Suprapubic skin (tissue), 4 donors: ENCODE results near the gene EYA2. TPM values are rescaled to one million over a fixed set of nuclear protein-coding genes. Genes with fewer than 3 reads are reported as not detected.

Source experiments
- DNase-seq, 2 donors: peaks; one replicate each; pipeline ENCODE4 v3.0.0-alpha.2; 2019; ENCODE audit warnings: low spot score in 2 of 2
- H3K27ac ChIP-seq: fragments of 200-600 bp; sonication (generic); one replicate; pipeline ENCODE4 v1.5.1; 2019
- H3K27me3 ChIP-seq: fragments of 200-600 bp; sonication (generic); one replicate; pipeline ENCODE4 v1.5.1; 2019
- H3K36me3 ChIP-seq: fragments of 200-600 bp; sonication (generic); one replicate; pipeline ENCODE4 v1.5.1; 2019
- H3K4me1 ChIP-seq: fragments of 200-600 bp; sonication (generic); one replicate; pipeline ENCODE4 v1.5.1; 2019
- H3K4me3 ChIP-seq: fragments of 200-600 bp; sonication (generic); one replicate; pipeline ENCODE4 v1.5.1; 2019; ENCODE audit warnings: mild to moderate bottlenecking
- H3K9me3 ChIP-seq: fragments of 200-600 bp; sonication (generic); one replicate; pipeline ENCODE4 v1.5.1; 2019
- CTCF ChIP-seq, 2 donors: fragments of 200-600 bp in 1 of 2; fragments of 450-650 bp in 1 of 2; sonication (generic) in 1 of 2; IDR thresholded peaks; one replicate each; pipeline ENCODE4 v1.5.1; 2016 to 2019; ENCODE audit warnings: antibody characterized with exemption in 2 of 2, mild to moderate bottlenecking in 1 of 2, moderate library complexity in 1 of 2
- EP300 ChIP-seq: sonication (generic); formaldehyde crosslinking; IDR thresholded peaks from one replicate; pipeline ENCODE4 v1.6.1; 2017; ENCODE audit warnings: antibody characterized with exemption
- POLR2A ChIP-seq, 2 donors: fragments of 450-650 bp; IDR thresholded peaks; one replicate each; pipeline ENCODE4 v1.6.1; 2017; ENCODE audit warnings: antibody characterized with exemption in 2 of 2, mild to moderate bottlenecking in 2 of 2, moderate library complexity in 2 of 2
- POLR2AphosphoS5 ChIP-seq, 3 donors: sonication (generic); formaldehyde crosslinking; IDR thresholded peaks; one replicate each; pipeline ENCODE4 v1.6.1; 2017; ENCODE audit warnings: antibody characterized with exemption in 3 of 3
- WGBS: methylation state at CpG from one replicate; pipeline ENCODE4 v1.1.5; 2018; 5-methylcytosine and 5-hydroxymethylcytosine counted together
- total RNA-seq, 4 donors: library from RNA; depleted of rRNA; stranded (reverse); fragments of >200 nt; gene quantifications; one replicate each; pipeline ENCODE4 v1.1.0, GENCODE V29; 2016

EYA2 gene
- total RNA-seq, 4 donors from 2014 or later, result 2.3 to 4.0 (median 3.3) TPM

DNA sequence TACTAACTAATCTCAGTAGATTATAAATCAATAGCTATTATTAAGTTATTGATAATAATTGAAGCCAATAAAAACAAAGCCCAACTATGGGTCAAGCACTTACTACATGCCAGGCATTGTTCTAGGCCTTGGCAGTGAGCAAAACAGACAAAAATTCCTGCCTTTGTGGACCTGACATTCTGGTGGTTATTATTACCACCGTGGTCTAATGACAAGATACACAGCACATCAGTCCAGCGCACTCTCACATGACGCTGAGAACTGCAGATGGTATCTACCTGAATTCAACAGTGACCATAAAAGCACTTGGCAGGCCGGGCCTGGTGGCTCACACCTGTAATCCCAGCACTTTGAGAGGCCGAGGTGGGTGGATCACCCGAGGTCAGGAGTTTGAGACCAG is 340.5 kb downstream of the EYA2 start:
- WGBS, result 97% methylated on average over 6 of the region's 6 CpGs
- H3K36me3 ChIP-seq, result peaks cover 89% of the 10 kb centered on the region
- H3K4me3 ChIP-seq, result no peak overlapping the region
- no peak for DNase-seq
- no peak overlapping the region for H3K27ac ChIP-seq
- no peaks in the 10 kb centered on the region for H3K9me3 ChIP-seq
- no peak for TF ChIP-seq POLR2A (IDR thresholded peaks at IDR 0.05)
- no peaks in the 10 kb centered on the region for H3K4me1 ChIP-seq
- no peaks in the 10 kb centered on the region for H3K27me3 ChIP-seq

- H3K27ac ChIP-seq, result no peak overlapping the region
- H3K36me3 ChIP-seq, result peaks cover 87% of the 10 kb centered on the region
- no peaks in the 10 kb centered on the region for H3K27me3 ChIP-seq
- no peak overlapping the region for H3K4me3 ChIP-seq
- H3K9me3 ChIP-seq, result no peaks in the 10 kb centered on the region
- TF ChIP-seq CTCF (IDR thresholded peaks at IDR 0.05), result no peak
- no peak for TF ChIP-seq EP300
- TF ChIP-seq POLR2A (IDR thresholded peaks at IDR 0.05), result no peak
- TF ChIP-seq POLR2AphosphoS5 (IDR thresholded peaks at IDR 0.05), result no peak
- H3K4me1 ChIP-seq, result no peaks in the 10 kb centered on the region
- no peak for DNase-seq
- 84% methylated on average over 14 of the region's 14 CpGs for WGBS
Measured at GRCh38 chr20:47235853-47236638, 341.4 kb downstream of the EYA2 start.

DNA sequence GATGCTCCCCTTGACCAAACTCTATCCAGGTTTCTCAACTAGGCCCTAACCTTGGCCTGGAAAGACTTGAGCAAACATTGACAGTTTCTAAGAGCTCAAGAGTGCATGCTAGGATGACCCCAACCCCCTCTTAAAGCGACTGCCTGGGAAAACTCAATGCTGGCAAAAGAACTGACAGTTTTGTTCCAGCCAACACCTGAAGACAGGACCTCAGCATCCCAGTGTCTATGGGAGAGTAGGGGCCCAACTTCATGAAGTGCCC is 341.9 kb downstream of the EYA2 start:
- Histone ChIP-seq H3K9me3 (no peaks in the 10 kb centered on the region), H3K27ac (no peak overlapping the region), H3K4me1 (no peaks in the 10 kb centered on the region), H3K4me3 (no peak overlapping the region), H3K27me3 (no peaks in the 10 kb centered on the region), H3K36me3 (peaks cover 81% of the 10 kb centered on the region)
- WGBS, result 90% methylated on average over 1 of the region's 1 CpG
- TF ChIP-seq POLR2A (IDR thresholded peaks at IDR 0.05), result no peak
- no peak for TF ChIP-seq EP300
- TF ChIP-seq CTCF (IDR thresholded peaks at IDR 0.05), result no peak
- no peak for TF ChIP-seq POLR2AphosphoS5 (IDR thresholded peaks at IDR 0.05)
- DNase-seq, result no peak

- no peaks in the 10 kb centered on the region for H3K9me3 ChIP-seq
- no peaks in the 10 kb centered on the region for H3K4me1 ChIP-seq
- H3K27me3 ChIP-seq, result no peaks in the 10 kb centered on the region
- WGBS, result 92% methylated on average over 4 of the region's 4 CpGs
- TF ChIP-seq POLR2A (IDR thresholded peaks at IDR 0.05) (no peak), POLR2AphosphoS5 (IDR thresholded peaks at IDR 0.05) (no peak), CTCF (IDR thresholded peaks at IDR 0.05) (no peak), EP300 (no peak)
- H3K4me3 ChIP-seq, result no peak overlapping the region
- peaks cover 77% of the 10 kb centered on the region for H3K36me3 ChIP-seq
- no peak overlapping the region for H3K27ac ChIP-seq
- no peak for DNase-seq
Measured at GRCh38 chr20:47237715-47238114, 343.1 kb downstream of the EYA2 start.

Other genes starting within 250 kb of the EYA2 start
- 1 to 10 TPM; 1.1 to 8.9 (median 4.2) TPM for gene SLC13A3, start 243.4 kb upstream of the EYA2 start, total RNA-seq
- 10 to 100 TPM; 15.0 to 27.0 (median 25.8) TPM for gene TP53RK, start 205.4 kb upstream of the EYA2 start, total RNA-seq
- gene SLC2A10, start 185.2 kb upstream of the EYA2 start, total RNA-seq, result 1 to 10 TPM; 2.6 to 8.1 (median 5.5) TPM